Spleen (tissue), 11 donors: ENCODE measurements around the gene TRMT61A. TPM values are rescaled to one million over a fixed set of nuclear protein-coding genes. Genes with fewer than 3 reads are reported as not detected.

Source experiments
- DNase-seq: peaks from one replicate; pipeline ENCODE4 v3.0.0-alpha.2; 2020
- H3K27ac ChIP-seq, 8 donors: fragments of 200-600 bp; sonication (generic) in 7 of 8; 1 replicate in 4 of 8; 2 replicates in 4 of 8; pipeline versions ENCODE4 v1.5.0 to v1.8.0; 2016 to 2021; ENCODE audit warnings: inconsistent platforms in 4 of 8, mild to moderate bottlenecking in 4 of 8, moderate library complexity in 1 of 8
- H3K27me3 ChIP-seq, 7 donors: fragments of 200-600 bp; sonication (generic) in 6 of 7; replicated peaks in 1 of 7; 1 replicate in 4 of 7; 2 replicates in 3 of 7; pipeline versions ENCODE4 v1.5.0 to v1.8.0; 2016 to 2021; ENCODE audit warnings: inconsistent platforms in 3 of 7, mild to moderate bottlenecking in 1 of 7
- H3K36me3 ChIP-seq, 6 donors: fragments of 200-600 bp; sonication (generic) in 5 of 6; 1 replicate in 4 of 6; 2 replicates in 2 of 6; pipeline versions ENCODE4 v1.5.0 to v1.8.0; 2016 to 2021; ENCODE audit warnings: inconsistent platforms in 2 of 6
- H3K4me1 ChIP-seq, 6 donors: fragments of 200-600 bp; sonication (generic) in 5 of 6; 1 replicate in 3 of 6; 2 replicates in 3 of 6; pipeline versions ENCODE4 v1.5.0 to v1.8.0; 2016 to 2021; ENCODE audit warnings: inconsistent platforms in 3 of 6
- H3K4me3 ChIP-seq, 8 donors: fragments of 200-600 bp; sonication (generic) in 7 of 8; 1 replicate in 4 of 8; 2 replicates in 4 of 8; pipeline versions ENCODE4 v1.5.0 to v1.8.0; 2016 to 2021; ENCODE audit warnings: inconsistent platforms in 4 of 8, mild to moderate bottlenecking in 4 of 8, moderate library complexity in 2 of 8
- H3K9me3 ChIP-seq, 8 donors: fragments of 200-600 bp; sonication (generic) in 7 of 8; 1 replicate in 4 of 8; 2 replicates in 4 of 8; pipeline versions ENCODE4 v1.5.0 to v1.8.0; 2016 to 2021; ENCODE audit warnings: inconsistent platforms in 4 of 8
- CTCF ChIP-seq, 11 experiments: fragments of 200-600 bp in 7 of 11; fragments of 450-650 bp in 4 of 11; sonication (generic) in 4 of 11; IDR thresholded peaks in 8 of 11; conservative IDR thresholded peaks in 3 of 11; 1 replicate in 7 of 11; 2 replicates in 4 of 11; pipeline versions ENCODE4 v1.4.0 to v1.8.0; 2016 to 2021; ENCODE audit warnings: antibody characterized with exemption in 11 of 11, inconsistent platforms in 4 of 11, mild to moderate bottlenecking in 1 of 11
- POLR2A ChIP-seq, 3 donors: fragments of 450-650 bp; IDR thresholded peaks; one replicate each; pipeline ENCODE4 v1.5.1; 2017; ENCODE audit warnings: antibody characterized with exemption in 3 of 3, mild to moderate bottlenecking in 1 of 3
- POLR2AphosphoS5 ChIP-seq, 3 donors: sonication (generic); formaldehyde crosslinking; IDR thresholded peaks; one replicate each; pipeline ENCODE4 v1.5.1; 2017; ENCODE audit warnings: antibody characterized with exemption in 3 of 3
- WGBS, 5 donors: extraction: QIAGEN DNeasy Blood & Tissue Kit in 3 of 5; methylation state at CpG; one replicate each; pipeline versions ENCODE4 v1.1.5 to v1.1.7; 2013 to 2018; 5-methylcytosine and 5-hydroxymethylcytosine counted together
- intact Hi-C: fragments of 100-400 bp; cut with DNase I; formaldehyde crosslinking; loops from one replicate; pipeline ENCODE4 v1.15.0; 2023; ENCODE audit warnings: low total_unique reads
- polyA plus RNA-seq, 3 donors: library from polyadenylated mRNA; stranded (reverse); fragments of 200-250 nt; gene quantifications; one replicate each; pipeline ENCODE4 v1.2.1, GENCODE V29; 2013
- total RNA-seq, 7 donors: library from RNA; depleted of rRNA in 3 of 7; stranded (reverse); fragments of >200 nt in 3 of 7; fragmentation: NEBNext Ultra II Directional in 4 of 7; extraction: Animal tissue kit (Norgen Biotek cat#: 25700) in 4 of 7; gene quantifications; one replicate each; pipeline versions ENCODE4 v1.1.0 to v1.2.1, GENCODE V29; 2016 to 2021
- donor health status: healthy with polysubstance abuse.
- donor health status: DM: no; HTN: no; CAD: no; lungs with moderate emphysema.
- donor health status: DM: no; HTN: no; CAD: no.
- donor health status: Bipolar disorder and iron deficiency.
- donor health status: healthy.
- donor health status: DM: no; HTN: no; CAD: no.
- donor health status: DM: yes; HTN: yes; CAD: no.

The TRMT61A gene
- total and polyA plus RNA-seq, 10 donors, result 8.0 to 14.2 (median 9.5) TPM

- DNase-seq, result peak; percentile 81
- Histone ChIP-seq H3K27me3 (no peaks in the 10 kb centered on the region), H3K4me3 (peak overlapping the region; percentile 79 to 100 (median 98)), H3K9me3 (no peaks in the 10 kb centered on the region), H3K27ac (peak overlapping the region; percentile 63 to 89 (median 86)), H3K36me3 (peaks cover 0 to 45% (median 15%) of the 10 kb centered on the region in 6 donors), H3K4me1 (peaks cover 21 to 76% (median 52%) of the 10 kb centered on the region in 6 donors)
- intact Hi-C loops, result no loop called here
- TF ChIP-seq CTCF (IDR thresholded peaks at IDR 0.05 in 8 of 11, conservative IDR thresholded peaks at IDR 0.05 in 3 of 11) (no peak), POLR2A (IDR thresholded peaks at IDR 0.05) (no peak), POLR2AphosphoS5 (IDR thresholded peaks at IDR 0.05) (no peak)
- WGBS, 5 donors, result 51 to 67% (median 53%) methylated on average over 25 to 42 of the region's 42 CpGs
Observed at GRCh38 chr14:103529383-103530365, 678 bp downstream of the TRMT61A start.

- TF ChIP-seq POLR2AphosphoS5 (IDR thresholded peaks at IDR 0.05) (no peak), POLR2A (IDR thresholded peaks at IDR 0.05) (no peak), CTCF (IDR thresholded peaks at IDR 0.05 in 8 of 11, conservative IDR thresholded peaks at IDR 0.05 in 3 of 11) (no peak)
- no peak overlapping the region for H3K27ac ChIP-seq
- H3K4me3 ChIP-seq, result peak overlapping the region in 4 of 8 donors; percentile 95 to 100 (median 98)
- H3K9me3 ChIP-seq, result no peaks in the 10 kb centered on the region
- H3K4me1 ChIP-seq, result peaks cover 21 to 76% (median 52%) of the 10 kb centered on the region in 6 donors
- H3K36me3 ChIP-seq, result peaks cover 0 to 52% (median 21%) of the 10 kb centered on the region in 6 donors
- WGBS, 5 donors, result 66 to 88% (median 79%) methylated on average over 7 of the region's 7 CpGs
- intact Hi-C loops, result no loop called here
- H3K27me3 ChIP-seq, result no peaks in the 10 kb centered on the region
- peak; percentile 76 for DNase-seq
Observed at GRCh38 chr14:103530390-103530789, 1.4 kb downstream of the TRMT61A start.

GRCh38 chr14:103530831-103531230 is 1.8 kb downstream of the TRMT61A start:
- H3K27ac ChIP-seq, result no peak overlapping the region
- no peak overlapping the region for H3K4me3 ChIP-seq
- no peak for TF ChIP-seq POLR2A (IDR thresholded peaks at IDR 0.05)
- no peak for TF ChIP-seq CTCF (IDR thresholded peaks at IDR 0.05 in 8 of 11, conservative IDR thresholded peaks at IDR 0.05 in 3 of 11)
- TF ChIP-seq POLR2AphosphoS5 (IDR thresholded peaks at IDR 0.05), result no peak
- H3K36me3 ChIP-seq, result peaks cover 0 to 56% (median 25%) of the 10 kb centered on the region in 6 donors
- DNase-seq, result no peak
- intact Hi-C loops, result no loop called here
- H3K4me1 ChIP-seq, result peaks cover 21 to 74% (median 52%) of the 10 kb centered on the region in 6 donors
- no peaks in the 10 kb centered on the region for H3K27me3 ChIP-seq
- WGBS, 5 donors, result 87 to 93% (median 90%) methylated on average over 3 to 11 of the region's 11 CpGs; no CpG with 5 or more reads in 1 of the 5 donors
- H3K9me3 ChIP-seq, result no peaks in the 10 kb centered on the region
